ENCODE measurements around the gene MYRFL.

DNA sequence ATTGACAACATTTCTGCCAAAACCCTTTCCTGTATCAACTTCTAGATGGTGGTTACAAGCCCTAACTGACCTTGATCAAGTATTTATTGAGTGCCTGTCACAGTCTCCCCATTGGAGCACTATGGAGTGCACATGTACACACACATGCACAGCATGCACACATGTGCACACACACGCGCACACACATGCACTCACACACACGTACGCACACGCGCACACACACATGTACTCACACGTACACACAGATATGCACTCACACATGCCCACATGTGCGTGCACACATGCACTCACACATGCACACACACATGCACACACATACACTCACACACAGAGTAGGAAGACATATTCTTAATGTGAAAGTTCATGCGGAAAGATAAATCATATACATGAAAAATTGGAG, 43.7 kb downstream of the MYRFL start:
- no peak for TF ChIP-seq EZH2 (IDR thresholded peaks at IDR 0.05; ENCODE audit: low read depth)
- TF ChIP-seq, protein P1, sequence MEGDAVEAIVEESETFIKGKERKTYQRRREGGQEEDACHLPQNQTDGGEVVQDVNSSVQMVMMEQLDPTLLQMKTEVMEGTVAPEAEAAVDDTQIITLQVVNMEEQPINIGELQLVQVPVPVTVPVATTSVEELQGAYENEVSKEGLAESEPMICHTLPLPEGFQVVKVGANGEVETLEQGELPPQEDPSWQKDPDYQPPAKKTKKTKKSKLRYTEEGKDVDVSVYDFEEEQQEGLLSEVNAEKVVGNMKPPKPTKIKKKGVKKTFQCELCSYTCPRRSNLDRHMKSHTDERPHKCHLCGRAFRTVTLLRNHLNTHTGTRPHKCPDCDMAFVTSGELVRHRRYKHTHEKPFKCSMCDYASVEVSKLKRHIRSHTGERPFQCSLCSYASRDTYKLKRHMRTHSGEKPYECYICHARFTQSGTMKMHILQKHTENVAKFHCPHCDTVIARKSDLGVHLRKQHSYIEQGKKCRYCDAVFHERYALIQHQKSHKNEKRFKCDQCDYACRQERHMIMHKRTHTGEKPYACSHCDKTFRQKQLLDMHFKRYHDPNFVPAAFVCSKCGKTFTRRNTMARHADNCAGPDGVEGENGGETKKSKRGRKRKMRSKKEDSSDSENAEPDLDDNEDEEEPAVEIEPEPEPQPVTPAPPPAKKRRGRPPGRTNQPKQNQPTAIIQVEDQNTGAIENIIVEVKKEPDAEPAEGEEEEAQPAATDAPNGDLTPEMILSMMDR (conservative IDR thresholded peaks at IDR 0.05) = no peak
